Mononuclear cell (primary cell): ENCODE measurements around the gene GIN1. TPM values are rescaled to one million over a fixed set of nuclear protein-coding genes. Genes with fewer than 3 reads are reported as not detected.

ENCODE experiments used
- H3K27me3 ChIP-seq: 2 replicates; pipeline ENCODE4 v1.6.0; 2011; ENCODE audit warnings: low read length, control low read depth; ENCODE audit not compliant: insufficient read depth
- H3K4me1 ChIP-seq: 2 replicates; pipeline ENCODE4 v1.5.1; 2011; ENCODE audit warnings: mild to moderate bottlenecking, low read length, control low read depth; ENCODE audit not compliant: insufficient read depth
- H3K4me3 ChIP-seq: 2 replicates; pipeline ENCODE4 v1.5.1; 2011; ENCODE audit warnings: mild to moderate bottlenecking, low read length, moderate library complexity
- H3K9me3 ChIP-seq: 2 replicates; pipeline ENCODE4 v1.5.1; 2011; ENCODE audit warnings: low read depth, mild to moderate bottlenecking, control low read depth, low read length
- total RNA-seq: library from RNA; depleted of rRNA; stranded (reverse); fragments of >200 nt; gene quantifications from one replicate; pipeline ENCODE4 v1.2.3, GENCODE V29; 2012

Gene GIN1
- total RNA-seq, 1 donor: 4.7 TPM

DNA sequence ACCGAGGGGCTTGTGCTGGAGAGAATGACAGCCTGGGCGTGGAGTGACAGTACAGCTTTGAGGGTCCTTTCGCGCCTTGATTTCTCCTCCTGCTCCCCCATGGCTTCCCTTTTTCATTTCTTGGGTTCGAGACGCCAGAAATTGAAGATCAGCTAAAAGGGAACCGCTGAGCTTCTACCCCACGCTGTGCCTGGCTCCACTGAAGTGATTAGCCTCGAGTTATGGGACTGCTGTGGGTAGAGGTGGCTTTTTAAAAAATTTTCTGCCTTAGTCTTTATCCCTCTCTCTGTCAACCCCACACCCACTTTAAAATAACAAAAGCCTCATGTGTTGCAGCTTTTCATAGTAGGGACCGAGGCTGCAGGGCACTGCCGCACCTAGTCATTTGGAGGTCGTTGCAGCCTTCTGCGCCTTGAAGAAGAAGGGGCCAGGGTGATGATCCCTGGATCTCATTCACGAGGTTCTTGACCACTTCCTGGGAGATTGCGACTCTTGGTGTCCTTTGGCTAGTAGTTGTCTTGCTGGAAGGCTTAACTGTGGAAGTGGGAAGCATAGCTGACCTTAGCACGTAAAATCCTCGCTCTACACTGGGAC is 766 bp upstream of the GIN1 start:
- Histone ChIP-seq H3K9me3 (no peaks in the 10 kb centered on the region), H3K4me1 (peaks cover 21% of the 10 kb centered on the region), H3K4me3 (peak overlapping the region; percentile 80), H3K27me3 (no peaks in the 10 kb centered on the region)

DNA sequence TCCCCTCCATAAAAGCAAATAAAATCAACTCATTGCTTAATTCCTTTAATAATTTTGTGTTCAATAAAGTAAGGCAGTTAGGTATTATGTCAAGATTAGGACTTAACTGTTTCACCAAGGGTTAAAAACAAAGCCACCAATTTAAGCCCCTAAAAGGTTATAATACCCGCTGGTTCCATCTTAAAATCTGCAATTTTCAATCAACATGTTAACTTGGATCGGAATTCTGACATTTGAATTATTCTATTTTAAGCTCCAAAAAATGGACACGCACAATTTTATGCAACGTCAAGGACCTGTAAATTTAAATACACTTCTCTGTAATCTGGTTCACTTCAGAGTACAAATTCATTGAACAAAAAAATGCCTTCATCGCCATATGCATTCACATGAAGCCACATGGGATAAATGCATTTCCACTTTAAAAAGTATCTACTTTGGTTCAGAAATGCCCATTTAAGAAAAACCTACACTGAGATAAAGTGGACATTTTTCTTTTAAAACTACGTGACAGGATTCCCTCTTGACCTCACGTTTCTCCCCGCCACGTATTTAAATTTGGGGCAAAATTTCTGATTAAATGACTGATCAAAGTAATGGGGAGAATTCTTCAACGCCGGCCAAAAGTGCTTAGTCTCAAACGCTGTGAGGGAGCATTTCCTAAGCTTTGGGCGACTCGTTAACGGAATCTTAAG is 721 bp downstream of the GIN1 start:
- H3K4me1 ChIP-seq: peaks cover 21% of the 10 kb centered on the region
- peak overlapping the region; percentile 80 for H3K4me3 ChIP-seq
- H3K9me3 ChIP-seq: no peaks in the 10 kb centered on the region
- no peaks in the 10 kb centered on the region for H3K27me3 ChIP-seq

DNA sequence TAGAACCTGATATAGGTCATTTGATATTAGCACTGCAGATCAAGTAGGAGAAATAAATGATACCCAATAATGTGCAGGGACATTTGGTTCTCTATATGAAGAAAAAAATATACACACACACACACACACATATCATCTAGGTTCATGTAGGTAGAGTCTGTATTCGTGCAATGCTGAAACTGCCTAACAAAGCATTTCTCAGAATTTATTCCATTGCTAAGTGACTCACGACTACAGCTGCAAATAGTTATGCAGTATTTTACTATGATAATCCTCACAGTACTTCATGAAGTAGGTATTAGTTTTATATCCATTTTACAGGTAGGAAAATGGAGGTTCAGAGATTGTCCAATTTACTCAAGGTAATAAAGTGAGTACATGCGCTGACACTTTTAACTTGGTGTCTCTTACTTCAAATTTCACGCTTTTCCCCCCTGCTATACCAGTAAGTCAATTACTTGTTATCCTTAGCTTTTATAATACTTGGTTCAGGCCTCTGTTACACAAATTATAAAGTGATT is 2.4 kb downstream of the GIN1 start:
- Histone ChIP-seq H3K4me1 (peaks cover 19% of the 10 kb centered on the region), H3K27me3 (no peaks in the 10 kb centered on the region), H3K4me3 (no peak overlapping the region), H3K9me3 (no peaks in the 10 kb centered on the region)

GRCh38 chr5:103114440-103114839 is 5.5 kb downstream of the GIN1 start:
- H3K4me1 ChIP-seq: peaks cover 10% of the 10 kb centered on the region
- no peak overlapping the region for H3K4me3 ChIP-seq
- H3K27me3 ChIP-seq: no peaks in the 10 kb centered on the region
- no peaks in the 10 kb centered on the region for H3K9me3 ChIP-seq

DNA sequence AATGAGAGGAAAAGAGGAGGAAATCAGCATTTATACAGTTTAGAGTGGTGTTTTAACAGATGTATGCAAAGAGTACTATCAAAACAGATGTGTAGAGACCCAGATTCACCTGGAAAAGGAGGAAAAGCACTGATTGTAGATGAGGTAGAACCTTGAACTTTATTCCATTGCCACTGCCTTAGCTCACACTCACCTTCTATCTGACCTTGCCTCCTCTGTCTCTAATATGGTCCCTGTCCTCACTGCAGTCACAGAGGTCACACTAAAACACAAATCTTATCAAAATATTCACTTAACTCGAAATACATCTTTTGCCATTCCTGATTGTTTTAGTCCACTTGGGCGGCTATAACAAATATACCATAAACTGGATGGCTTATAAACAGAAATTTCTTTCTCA is 7.0 kb downstream of the GIN1 start:
- H3K4me3 ChIP-seq: no peak overlapping the region
- H3K9me3 ChIP-seq: no peaks in the 10 kb centered on the region
- H3K27me3 ChIP-seq: no peaks in the 10 kb centered on the region
- peaks cover 10% of the 10 kb centered on the region for H3K4me1 ChIP-seq

- Histone ChIP-seq H3K9me3 (no peaks in the 10 kb centered on the region), H3K4me3 (no peak overlapping the region), H3K27me3 (no peaks in the 10 kb centered on the region), H3K4me1 (peaks cover 10% of the 10 kb centered on the region)
Measured at GRCh38 chr5:103111468-103111867, 8.5 kb downstream of the GIN1 start.

GRCh38 chr5:103110403-103110802 is 9.5 kb downstream of the GIN1 start:
- Histone ChIP-seq H3K4me3 (no peak overlapping the region), H3K9me3 (no peaks in the 10 kb centered on the region), H3K4me1 (peaks cover 10% of the 10 kb centered on the region), H3K27me3 (no peaks in the 10 kb centered on the region)

GRCh38 chr5:103109277-103109676 is 10.7 kb downstream of the GIN1 start:
- no peaks in the 10 kb centered on the region for H3K9me3 ChIP-seq
- H3K27me3 ChIP-seq: no peaks in the 10 kb centered on the region
- H3K4me3 ChIP-seq: no peak overlapping the region
- peaks cover 10% of the 10 kb centered on the region for H3K4me1 ChIP-seq

DNA sequence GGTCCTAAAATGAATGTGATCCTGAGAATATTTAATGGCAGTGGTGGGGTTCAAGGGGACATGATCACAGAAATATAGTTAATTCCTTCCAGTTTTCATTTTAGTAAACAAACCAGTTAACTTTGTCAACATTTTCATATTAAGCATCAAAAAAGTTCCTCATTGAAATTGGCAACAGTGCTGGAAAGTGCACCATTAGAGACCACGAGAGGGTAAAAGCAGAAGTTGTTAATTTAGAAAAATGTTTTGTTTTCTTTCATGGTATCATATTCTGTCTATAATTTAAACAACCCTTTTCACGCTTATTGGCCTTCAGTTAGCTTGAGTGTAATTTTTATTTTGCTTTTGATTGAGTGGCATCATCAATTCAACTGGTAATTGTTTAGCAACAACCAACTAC is 11.9 kb downstream of the GIN1 start:
- Histone ChIP-seq H3K9me3 (no peaks in the 10 kb centered on the region), H3K4me1 (peaks cover 10% of the 10 kb centered on the region), H3K4me3 (no peak overlapping the region)

GRCh38 chr5:103102234-103102633 is 17.7 kb downstream of the GIN1 start:
- Histone ChIP-seq H3K27me3 (no peaks in the 10 kb centered on the region), H3K4me3 (no peak overlapping the region), H3K9me3 (no peaks in the 10 kb centered on the region), H3K4me1 (no peaks in the 10 kb centered on the region)

More for the DNA sequence above, 11.9 kb downstream of the GIN1 start:
- no peaks in the 10 kb centered on the region for H3K27me3 ChIP-seq

GRCh38 chr5:103101079-103101750 is 18.7 kb downstream of the GIN1 start:
- Histone ChIP-seq H3K27me3 (no peaks in the 10 kb centered on the region), H3K4me1 (no peaks in the 10 kb centered on the region), H3K4me3 (no peak overlapping the region), H3K9me3 (no peaks in the 10 kb centered on the region)

- no peaks in the 10 kb centered on the region for H3K4me1 ChIP-seq
- H3K4me3 ChIP-seq: no peak overlapping the region
- no peaks in the 10 kb centered on the region for H3K27me3 ChIP-seq
- H3K9me3 ChIP-seq: no peaks in the 10 kb centered on the region
Measured at GRCh38 chr5:103098993-103099392, 20.9 kb downstream of the GIN1 start.

DNA sequence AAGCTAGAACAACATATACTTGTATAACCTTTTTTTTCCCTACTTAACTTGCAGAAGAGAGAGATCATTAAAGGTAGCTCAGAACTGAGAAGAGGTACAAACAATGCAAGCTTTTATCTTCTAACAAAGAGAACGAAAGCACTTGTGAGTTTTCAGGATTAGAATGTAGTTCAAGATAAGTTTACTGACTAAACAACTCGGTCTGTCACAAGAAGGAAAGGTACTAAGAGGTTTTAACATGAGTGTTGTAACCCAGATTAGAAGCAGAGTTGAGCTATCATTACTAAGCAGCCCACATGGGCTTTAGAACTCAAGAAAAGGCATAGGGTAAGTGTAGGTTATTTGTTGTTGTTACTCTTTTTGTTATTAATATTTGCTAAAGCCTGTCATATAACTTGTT is 25.2 kb downstream of the GIN1 start:
- H3K27me3 ChIP-seq: no peaks in the 10 kb centered on the region
- H3K4me1 ChIP-seq: no peaks in the 10 kb centered on the region
- no peaks in the 10 kb centered on the region for H3K9me3 ChIP-seq
- H3K4me3 ChIP-seq: no peak overlapping the region

DNA sequence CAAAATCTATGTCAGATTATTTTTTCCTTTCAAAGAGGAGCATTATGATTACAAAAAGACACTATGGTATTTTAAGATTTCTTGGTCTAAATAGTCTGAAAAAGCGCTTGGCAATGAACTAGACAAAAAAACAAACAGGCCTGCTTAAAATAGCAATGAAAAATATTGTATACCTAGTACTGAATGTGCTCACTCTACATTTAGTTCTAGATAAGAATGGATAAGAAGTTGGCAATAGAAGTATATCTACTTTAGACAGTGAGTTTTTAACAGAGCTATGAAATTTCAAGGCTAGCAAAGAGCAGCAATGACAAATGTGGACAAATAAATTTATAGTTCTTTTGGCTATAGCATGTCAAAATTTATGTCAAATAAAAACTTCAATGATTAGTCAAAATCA is 26.2 kb downstream of the GIN1 start:
- Histone ChIP-seq H3K4me1 (no peaks in the 10 kb centered on the region), H3K27me3 (no peaks in the 10 kb centered on the region), H3K4me3 (no peak overlapping the region), H3K9me3 (no peaks in the 10 kb centered on the region)

- Histone ChIP-seq H3K4me3 (no peak overlapping the region), H3K27me3 (no peaks in the 10 kb centered on the region), H3K9me3 (no peaks in the 10 kb centered on the region), H3K4me1 (no peaks in the 10 kb centered on the region)
Measured at GRCh38 chr5:103092676-103093075, 27.3 kb downstream of the GIN1 start.
